GM06990 (cell line): ENCODE results near the gene SLC25A14.
"Not testable (repeated sequence)": the region's sequence is repeated elsewhere in the genome, so short reads cannot be mapped to it uniquely, and the experiment has no call there.

ENCODE experiments used
- DNase-seq: peaks from one replicate; pipeline ENCODE4 v3.0.0-alpha.2; 2011; ENCODE audit not compliant: insufficient read length; ENCODE audit errors: extremely low read depth
- H3K27me3 ChIP-seq: replicated peaks from 2 replicates; pipeline ENCODE4 v1.6.0; 2011; ENCODE audit warnings: low read length; ENCODE audit not compliant: control insufficient read depth, insufficient read depth
- H3K36me3 ChIP-seq: 2 replicates; pipeline ENCODE4 v1.5.1; 2011; ENCODE audit warnings: low read length; ENCODE audit not compliant: control insufficient read depth, insufficient read depth
- H3K4me3 ChIP-seq: replicated peaks from 2 replicates; pipeline ENCODE4 v1.5.1; 2011; ENCODE audit warnings: low read depth, mild to moderate bottlenecking, control low read depth, low read length
- TF ChIP-seq, protein P1 (sequence below): IDR thresholded peaks from 2 replicates; pipeline ENCODE4 v1.5.1; 2011; ENCODE audit warnings: low read length, control low read depth, mild to moderate bottlenecking, inconsistent platforms; ENCODE audit not compliant: insufficient read depth, poor library complexity, severe bottlenecking

SLC25A14 gene

DNA sequence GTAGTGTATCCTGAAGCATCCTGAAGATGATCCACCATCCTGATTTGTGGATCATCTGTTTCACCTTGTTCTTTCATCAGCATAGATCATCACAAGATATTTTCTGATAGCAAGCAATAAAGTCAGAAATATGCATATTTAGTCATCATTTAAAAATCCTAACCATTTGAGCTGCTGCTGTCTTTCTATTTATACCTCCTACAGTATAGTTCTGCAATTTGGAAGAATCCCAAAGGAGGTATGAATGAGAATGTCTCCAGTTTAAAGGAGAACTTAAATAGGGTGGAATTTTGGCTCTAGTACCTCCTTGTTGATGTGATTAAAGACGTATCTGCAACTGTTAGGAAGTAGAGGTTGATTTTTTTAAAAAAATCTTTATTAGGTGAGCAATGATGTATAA is 7.6 kb downstream of the SLC25A14 start:
- H3K36me3 ChIP-seq: no peaks in the 10 kb centered on the region
- TF ChIP-seq, protein P1, sequence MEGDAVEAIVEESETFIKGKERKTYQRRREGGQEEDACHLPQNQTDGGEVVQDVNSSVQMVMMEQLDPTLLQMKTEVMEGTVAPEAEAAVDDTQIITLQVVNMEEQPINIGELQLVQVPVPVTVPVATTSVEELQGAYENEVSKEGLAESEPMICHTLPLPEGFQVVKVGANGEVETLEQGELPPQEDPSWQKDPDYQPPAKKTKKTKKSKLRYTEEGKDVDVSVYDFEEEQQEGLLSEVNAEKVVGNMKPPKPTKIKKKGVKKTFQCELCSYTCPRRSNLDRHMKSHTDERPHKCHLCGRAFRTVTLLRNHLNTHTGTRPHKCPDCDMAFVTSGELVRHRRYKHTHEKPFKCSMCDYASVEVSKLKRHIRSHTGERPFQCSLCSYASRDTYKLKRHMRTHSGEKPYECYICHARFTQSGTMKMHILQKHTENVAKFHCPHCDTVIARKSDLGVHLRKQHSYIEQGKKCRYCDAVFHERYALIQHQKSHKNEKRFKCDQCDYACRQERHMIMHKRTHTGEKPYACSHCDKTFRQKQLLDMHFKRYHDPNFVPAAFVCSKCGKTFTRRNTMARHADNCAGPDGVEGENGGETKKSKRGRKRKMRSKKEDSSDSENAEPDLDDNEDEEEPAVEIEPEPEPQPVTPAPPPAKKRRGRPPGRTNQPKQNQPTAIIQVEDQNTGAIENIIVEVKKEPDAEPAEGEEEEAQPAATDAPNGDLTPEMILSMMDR: no peak
- no peak overlapping the region for H3K4me3 ChIP-seq
- no peaks in the 10 kb centered on the region for H3K27me3 ChIP-seq
- DNase-seq: no peak

GRCh38 chrX:130351567-130351966 is 11.8 kb downstream of the SLC25A14 start:
- H3K27me3 ChIP-seq: no peaks in the 10 kb centered on the region
- TF ChIP-seq, protein P1: no peak
- no peaks in the 10 kb centered on the region for H3K36me3 ChIP-seq

GRCh38 chrX:130352050-130352449 is 12.3 kb downstream of the SLC25A14 start:
- DNase-seq, H3K4me3 ChIP-seq, H3K27me3 ChIP-seq, H3K36me3 ChIP-seq: not testable (repeated sequence)

More at GRCh38 chrX:130351567-130351966, 11.8 kb downstream of the SLC25A14 start:
- DNase-seq: no peak
- H3K4me3 ChIP-seq: no peak overlapping the region

DNA sequence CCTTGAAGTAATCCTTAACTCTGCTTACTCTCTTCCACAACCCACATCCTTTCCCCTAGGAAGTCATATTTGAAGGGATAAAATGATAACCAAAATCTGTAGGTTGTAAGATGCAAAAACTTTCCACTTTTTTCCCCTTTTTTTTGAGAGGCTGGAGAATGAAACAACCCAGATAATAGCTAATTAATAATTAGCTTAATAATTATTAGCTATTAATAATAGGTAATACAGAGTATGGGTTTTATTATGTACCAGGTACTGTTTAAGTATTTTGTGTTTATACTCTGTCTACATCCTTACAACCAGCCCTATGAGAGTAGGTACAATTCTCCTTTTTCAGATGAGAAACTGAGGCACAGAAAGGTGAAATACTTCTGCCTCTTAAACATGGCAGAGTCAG is 36.4 kb downstream of the SLC25A14 start:
- no peak overlapping the region for H3K4me3 ChIP-seq
- DNase-seq: no peak
- TF ChIP-seq, protein P1: no peak
- no peaks in the 10 kb centered on the region for H3K27me3 ChIP-seq
- no peaks in the 10 kb centered on the region for H3K36me3 ChIP-seq

- TF ChIP-seq, protein P1: no peak
- DNase-seq: no peak
- Histone ChIP-seq H3K36me3 (no peaks in the 10 kb centered on the region), H3K4me3 (no peak overlapping the region), H3K27me3 (no peaks in the 10 kb centered on the region)
Observed at GRCh38 chrX:130378024-130378669, 38.4 kb downstream of the SLC25A14 start.

DNA sequence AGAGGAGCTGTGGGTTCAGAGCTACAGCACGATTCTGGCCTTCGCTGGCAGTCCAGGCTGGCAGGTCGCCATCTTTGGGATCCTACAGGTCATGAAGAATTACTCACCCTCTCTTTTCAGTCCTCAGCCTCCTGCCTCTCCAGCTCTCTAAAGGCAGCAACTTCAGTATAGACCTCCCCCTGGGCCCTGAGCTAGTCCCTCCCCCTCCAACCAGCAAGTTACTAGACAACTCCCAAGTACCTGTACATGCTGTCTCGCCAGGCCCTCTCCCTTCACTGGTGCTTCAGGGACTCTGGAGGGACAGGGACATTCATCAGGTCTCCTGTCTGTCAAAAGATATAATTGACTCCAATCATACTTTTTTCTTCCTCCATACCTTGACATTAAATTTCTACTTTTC is 45.8 kb downstream of the SLC25A14 start, which contains the start of gene GPR119:
TSS of gene GPR119 (minus strand) at position 155 of the 400 bp plus-strand sequence. CDS start 227 bp downstream, outside the sequence.
- Histone ChIP-seq H3K27me3 (no peaks in the 10 kb centered on the region; the same call in 1 of the 2 replicates), H3K36me3 (no peaks in the 10 kb centered on the region), H3K4me3 (no peak within 1 kb of the TSS)
- TF ChIP-seq, protein P1: no peak
- no peak for DNase-seq
